ENCODE results near the gene EPC2. TPM values are rescaled to one million over a fixed set of nuclear protein-coding genes. Genes with fewer than 3 reads are reported as not detected.

EPC2 gene
- total RNA-seq, 2 experiments from 2014 or later: 12.8 to 26.3 TPM

- Histone ChIP-seq H3K4me1 (ENCODE audit: insufficient read depth, low read length, poor library complexity, severe bottlenecking) (peaks cover 13% of the 10 kb centered on the region), H2AFZ (ENCODE audit: low read length) (0 out of 2 replicates have a peak overlapping the region, but pooled peaks have one; percentile 46)
- POLR2A ChIA-PET: interaction anchor here (0.7 to 1.9 kb wide), 5 partner anchors 12 to 363 kb away, joined by 3 to 18 read pairs (median 5); no protein-coding TSS in a partner anchor
Measured at GRCh38 chr2:148644883-148645538, 460 bp downstream of the EPC2 start.

DNA sequence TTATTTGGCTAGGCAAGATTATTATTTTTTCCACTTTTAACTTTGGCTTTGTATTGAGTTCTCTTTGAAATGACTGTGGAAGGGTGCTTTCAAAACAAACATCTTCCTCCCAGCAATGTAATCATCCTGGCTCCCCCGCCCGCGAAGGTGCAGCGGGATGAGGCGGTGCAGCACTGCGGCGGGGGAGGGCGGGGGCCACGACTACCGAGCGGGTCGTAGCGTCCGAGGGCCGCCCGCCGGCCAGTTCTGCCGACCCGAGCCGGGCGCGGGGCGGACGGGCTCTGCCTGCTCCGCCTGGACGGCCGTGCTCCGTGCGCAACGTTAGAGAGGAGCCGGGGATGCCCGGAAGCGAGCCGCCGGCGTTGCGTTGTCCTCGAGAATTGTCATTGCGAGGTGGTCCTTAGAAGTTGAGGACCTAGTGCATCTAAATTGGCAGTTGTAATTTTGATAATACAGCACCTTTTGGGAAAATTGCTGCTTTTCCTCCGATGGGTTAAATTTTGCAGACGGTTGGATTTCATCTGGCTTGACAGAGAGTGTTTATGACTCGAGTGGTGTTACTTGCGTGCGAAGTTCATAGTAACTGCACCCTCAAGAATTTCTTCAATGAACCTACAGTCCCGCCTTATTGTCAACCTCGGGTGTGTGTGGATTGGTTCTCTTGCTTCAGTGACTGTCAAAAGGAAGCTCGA lies 1.1 kb downstream of the EPC2 start:
- intact Hi-C loops (cut with micrococcal nuclease; ENCODE audit: unreplicated experiment): loop anchor here (1.0 to 10.0 kb wide), 3 partner anchors 230 to 939 kb away; partner anchors contain the start of genes KIF5C and MMADHC
- Histone ChIP-seq H3K9me3 (ENCODE audit: low read length) (no peaks in the 10 kb centered on the region), H3K79me2 (ENCODE audit: insufficient read depth, low read depth, low read length) (peaks cover 54% of the 10 kb centered on the region), H3K27ac (ENCODE audit: low read depth, low read length, poor library complexity, severe bottlenecking) (peak overlapping the region; percentile 30), H3K4me1 (ENCODE audit: insufficient read depth, low read length, poor library complexity, severe bottlenecking) (peaks cover 13% of the 10 kb centered on the region), H3K9me2 (ENCODE audit: insufficient read depth, low read length) (no peaks in the 10 kb centered on the region), H3K36me3 (ENCODE audit: insufficient read depth, low read length) (no peaks in the 10 kb centered on the region), H2AFZ (ENCODE audit: low read length) (no peak overlapping the region), H3K4me3 (ENCODE audit: low read depth, low read length, poor library complexity, severe bottlenecking) (peak overlapping the region; percentile 90), H4K20me1 (ENCODE audit: insufficient read depth, low read length) (peaks cover 17% of the 10 kb centered on the region), H3K4me2 (ENCODE audit: low read length) (peak overlapping the region; percentile 95)
- BruUV-seq (replicated peaks): no TSS peak
- TF ChIP-seq, protein P1, sequence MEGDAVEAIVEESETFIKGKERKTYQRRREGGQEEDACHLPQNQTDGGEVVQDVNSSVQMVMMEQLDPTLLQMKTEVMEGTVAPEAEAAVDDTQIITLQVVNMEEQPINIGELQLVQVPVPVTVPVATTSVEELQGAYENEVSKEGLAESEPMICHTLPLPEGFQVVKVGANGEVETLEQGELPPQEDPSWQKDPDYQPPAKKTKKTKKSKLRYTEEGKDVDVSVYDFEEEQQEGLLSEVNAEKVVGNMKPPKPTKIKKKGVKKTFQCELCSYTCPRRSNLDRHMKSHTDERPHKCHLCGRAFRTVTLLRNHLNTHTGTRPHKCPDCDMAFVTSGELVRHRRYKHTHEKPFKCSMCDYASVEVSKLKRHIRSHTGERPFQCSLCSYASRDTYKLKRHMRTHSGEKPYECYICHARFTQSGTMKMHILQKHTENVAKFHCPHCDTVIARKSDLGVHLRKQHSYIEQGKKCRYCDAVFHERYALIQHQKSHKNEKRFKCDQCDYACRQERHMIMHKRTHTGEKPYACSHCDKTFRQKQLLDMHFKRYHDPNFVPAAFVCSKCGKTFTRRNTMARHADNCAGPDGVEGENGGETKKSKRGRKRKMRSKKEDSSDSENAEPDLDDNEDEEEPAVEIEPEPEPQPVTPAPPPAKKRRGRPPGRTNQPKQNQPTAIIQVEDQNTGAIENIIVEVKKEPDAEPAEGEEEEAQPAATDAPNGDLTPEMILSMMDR (conservative IDR thresholded peaks at IDR 0.05; ENCODE audit: low read length): no peak
- TF ChIP-seq EZH2phosphoT487 (IDR thresholded peaks at IDR 0.05; ENCODE audit: borderline replicate concordance, low read depth, low read length): no peak
- POLR2A ChIA-PET: interaction anchor here (0.7 to 1.9 kb wide), 6 partner anchors 10 to 362 kb away, joined by 3 to 18 read pairs (median 5); no protein-coding TSS in a partner anchor
- DNase-seq (ENCODE audit: low spot score): peak; percentile 86
- CTCF ChIA-PET (ENCODE audit: unreplicated experiment): interaction anchor here (0.6 kb wide), 1 partner anchor 15 kb away, joined by 3 read pairs; no protein-coding TSS in a partner anchor

More at GRCh38 chr2:148644883-148645538, 460 bp downstream of the EPC2 start:
- DNase-seq (ENCODE audit: low spot score): peak; percentile 95
- H3K4me2 ChIP-seq (ENCODE audit: low read length): peak overlapping the region; percentile 96
- H3K36me3 ChIP-seq (ENCODE audit: insufficient read depth, low read length): no peaks in the 10 kb centered on the region
- H4K20me1 ChIP-seq (ENCODE audit: insufficient read depth, low read length): peaks cover 10% of the 10 kb centered on the region
- intact Hi-C loops (cut with micrococcal nuclease; ENCODE audit: unreplicated experiment): loop anchor here (1.0 to 10.0 kb wide), 4 partner anchors 230 to 940 kb away; partner anchors contain the start of genes KIF5C, MMADHC and ORC4
- TF ChIP-seq, protein P1 (conservative IDR thresholded peaks at IDR 0.05; ENCODE audit: low read length): 0 out of 2 replicates have a peak, but pooled peaks have one; percentile 25
- no peak for TF ChIP-seq EZH2phosphoT487 (IDR thresholded peaks at IDR 0.05; ENCODE audit: borderline replicate concordance, low read depth, low read length)
- BruUV-seq (replicated peaks): no TSS peak
- H3K27ac ChIP-seq (ENCODE audit: low read depth, low read length, poor library complexity, severe bottlenecking): peak overlapping the region; percentile 66
- CTCF ChIA-PET (ENCODE audit: unreplicated experiment): interaction anchor here (0.5 kb wide), 1 partner anchor 866 kb away, joined by 3 read pairs; no protein-coding TSS in a partner anchor
- H3K79me2 ChIP-seq (ENCODE audit: insufficient read depth, low read depth, low read length): peaks cover 47% of the 10 kb centered on the region
- H3K9me3 ChIP-seq (ENCODE audit: low read length): no peaks in the 10 kb centered on the region
- no peaks in the 10 kb centered on the region for H3K9me2 ChIP-seq (ENCODE audit: insufficient read depth, low read length)
- H3K4me3 ChIP-seq (ENCODE audit: low read depth, low read length, poor library complexity, severe bottlenecking): peak overlapping the region; percentile 90
